Myometrial cell (primary cell): ENCODE results near the gene TSR2. TPM values are rescaled to one million over a fixed set of nuclear protein-coding genes. Genes with fewer than 3 reads are reported as not detected.

Experiments used
- total RNA-seq: library from RNA; depleted of rRNA; stranded (reverse); fragments of >200 nt; gene quantifications from 2 replicates; pipeline ENCODE4 v1.2.3, GENCODE V29; 2015

Gene TSR2, protein sequence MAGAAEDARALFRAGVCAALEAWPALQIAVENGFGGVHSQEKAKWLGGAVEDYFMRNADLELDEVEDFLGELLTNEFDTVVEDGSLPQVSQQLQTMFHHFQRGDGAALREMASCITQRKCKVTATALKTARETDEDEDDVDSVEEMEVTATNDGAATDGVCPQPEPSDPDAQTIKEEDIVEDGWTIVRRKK
- 9.8 and 12.8 TPM in 2 replicates for total RNA-seq

DNA sequence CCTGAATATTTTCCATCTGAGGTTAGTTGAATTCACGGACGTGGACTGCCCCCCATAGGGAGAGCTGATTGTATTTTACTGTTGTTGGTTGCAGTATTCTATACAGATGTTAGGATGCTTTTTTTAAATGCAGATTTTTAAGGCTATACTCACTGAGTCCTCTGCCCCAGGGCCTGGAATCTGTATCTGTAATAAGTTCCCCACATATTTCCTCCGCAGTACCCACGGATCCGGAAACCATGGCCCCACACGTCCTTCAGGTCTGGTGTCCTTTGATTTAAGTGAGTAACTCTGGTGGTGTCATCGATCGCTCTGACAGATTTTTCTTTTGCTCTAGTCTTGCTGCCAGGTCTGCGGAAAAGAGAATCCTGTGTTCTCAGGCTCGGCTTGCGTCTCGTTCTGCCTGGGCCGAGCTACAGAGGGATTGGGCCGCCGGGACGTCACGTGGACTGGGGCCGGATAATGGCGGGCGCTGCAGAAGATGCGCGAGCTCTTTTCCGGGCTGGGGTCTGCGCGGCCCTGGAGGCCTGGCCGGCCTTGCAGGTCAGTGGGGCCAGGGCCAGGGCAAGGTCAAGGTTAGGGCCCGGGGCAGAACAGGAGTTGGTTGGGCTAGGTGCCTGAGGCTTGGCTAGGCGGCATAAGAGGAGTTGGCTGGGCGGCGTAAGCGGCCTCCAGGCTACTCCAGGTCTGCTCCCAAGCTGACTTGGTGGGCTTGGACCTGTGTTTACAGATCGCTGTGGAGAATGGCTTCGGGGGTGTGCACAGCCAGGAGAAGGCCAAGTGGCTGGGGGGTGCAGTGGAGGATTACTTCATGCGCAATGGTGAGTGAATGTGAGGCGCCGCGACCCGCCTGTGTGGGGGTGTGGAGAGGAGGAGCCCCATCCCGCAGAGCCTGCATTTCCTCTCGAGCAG is at the start of gene TSR2:
TSS of gene TSR2 (plus strand) at position 445 of the 912 bp plus-strand sequence. CDS start at position 463, 18 bp downstream.

Other genes with a start within 250 kb of the TSR2 start
- gene WNK3, start 82.4 kb upstream of the TSR2 start, total RNA-seq: 0.18 TPM in 1 of 2 replicates, not detected in the other
- 11.2 and 12.9 TPM in 2 replicates for gene FGD1, start 55.8 kb downstream of the TSR2 start, total RNA-seq
- 14.5 and 21.6 TPM in 2 replicates for gene GNL3L, start 89.8 kb downstream of the TSR2 start, total RNA-seq